H1 (cell line): ENCODE measurements around the gene CSNK1G2. TPM values are rescaled to one million over a fixed set of nuclear protein-coding genes. Genes with fewer than 3 reads are reported as not detected.

Experiments used
- CTCF ChIA-PET: fragments of 300-600 bp; sonication (Branson Sonifier 250); formaldehyde crosslinking; loops from one replicate; lab custom pipeline; 2021; ENCODE audit not compliant: partially characterized antibody; lab: Charles Lee
- POLR2A ChIA-PET: fragments of 300-600 bp; sonication (Branson Sonifier 250); formaldehyde crosslinking; loops from one replicate; lab custom pipeline; 2021; ENCODE audit warnings: inconsistent platforms; ENCODE audit not compliant: partially characterized antibody; lab: Charles Lee
- DNase-seq, 2 experiments: peaks; one replicate each; pipeline versions ENCODE4 v3.0.0 to v3.0.0-alpha.2; 2010 to 2022; ENCODE audit warnings: low spot score in 2 of 2, low read depth in 1 of 2, mixed read lengths in 1 of 2
- FAIRE-seq: peaks from 2 replicates; lab custom pipeline; 2011; peaks lifted over from hg19 to GRCh38; lab: Jason Lieb, UNC
- H2AFZ ChIP-seq: 2 replicates; pipeline ENCODE4 v1.8.1; 2012; ENCODE audit warnings: low read length, inconsistent platforms
- H2AK5ac ChIP-seq: 2 replicates; pipeline ENCODE4 v1.6.1; 2013; ENCODE audit warnings: low read depth, low read length
- H2BK120ac ChIP-seq: replicated peaks from 2 replicates; pipeline ENCODE3; 2013; ENCODE audit warnings: low read depth, low read length, inconsistent platforms
- H2BK12ac ChIP-seq: 2 replicates; pipeline ENCODE4 v1.6.1; 2013; ENCODE audit warnings: low read depth, low read length
- H2BK15ac ChIP-seq: 2 replicates; pipeline ENCODE4 v1.6.1; 2013; ENCODE audit warnings: low read length
- H2BK20ac ChIP-seq: 2 replicates; pipeline ENCODE4 v1.6.1; 2013; ENCODE audit warnings: low read length
- H2BK5ac ChIP-seq: 2 replicates; pipeline ENCODE4 v1.6.1; 2013; ENCODE audit warnings: low read depth, low read length
- H3K14ac ChIP-seq: 2 replicates; pipeline ENCODE4 v1.6.1; 2013; ENCODE audit warnings: inconsistent platforms; ENCODE audit not compliant: insufficient read length
- H3K18ac ChIP-seq: 2 replicates; pipeline ENCODE4 v1.6.1; 2013; ENCODE audit warnings: low read length; ENCODE audit errors: extremely low read depth
- H3K23ac ChIP-seq: 2 replicates; pipeline ENCODE4 v1.6.1; 2013; ENCODE audit warnings: inconsistent platforms; ENCODE audit not compliant: insufficient read length
- H3K23me2 ChIP-seq: 2 replicates; pipeline ENCODE4 v1.6.1; 2013; ENCODE audit warnings: low read depth, low read length
- H3K27ac ChIP-seq: 2 replicates; pipeline ENCODE4 v1.6.1; 2011; ENCODE audit warnings: low read depth, low read length, inconsistent platforms
- H3K27me3 ChIP-seq, 4 experiments: replicated peaks in 1 of 4; 1 replicate in 1 of 4; 2 replicates in 3 of 4; pipeline versions ENCODE4 v1.6.1 to v1.8.1; 2011 to 2013; ENCODE audit warnings: low read length in 3 of 4, mild to moderate bottlenecking in 3 of 4, inconsistent platforms in 2 of 4, mixed read lengths in 2 of 4, moderate library complexity in 1 of 4; ENCODE audit not compliant: control insufficient read depth in 3 of 4, insufficient read depth in 3 of 4; ENCODE audit errors: extremely low read depth in 1 of 4
- H3K36me3 ChIP-seq, 4 experiments: 2 replicates each; pipeline versions ENCODE4 v1.6.1 to v1.8.1; 2011 to 2013; ENCODE audit warnings: mild to moderate bottlenecking in 4 of 4, low read length in 3 of 4, moderate library complexity in 2 of 4, control low read depth in 1 of 4, inconsistent platforms in 1 of 4; ENCODE audit not compliant: insufficient read depth in 4 of 4, control insufficient read depth in 2 of 4
- H3K4ac ChIP-seq: replicated peaks from 2 replicates; pipeline ENCODE3; 2013; ENCODE audit warnings: low read length, low read depth, mixed read lengths, inconsistent platforms; ENCODE audit not compliant: insufficient read length
- H3K4me1 ChIP-seq, 4 experiments: replicated peaks in 1 of 4; 1 replicate in 1 of 4; 2 replicates in 3 of 4; pipeline versions ENCODE4 v1.6.1 to v1.8.1; 2011 to 2013; ENCODE audit warnings: low read length in 3 of 4, inconsistent platforms in 2 of 4, mixed read lengths in 1 of 4; ENCODE audit not compliant: insufficient read depth in 4 of 4, control insufficient read depth in 3 of 4
- H3K4me2 ChIP-seq, 2 experiments: 2 replicates each; pipeline versions ENCODE4 v1.6.1 to v1.8.1; 2011 to 2013; ENCODE audit warnings: low read depth in 2 of 2, low read length in 2 of 2, control low read depth in 1 of 2, inconsistent platforms in 1 of 2, mild to moderate bottlenecking in 1 of 2; ENCODE audit not compliant: insufficient read depth in 1 of 2
- H3K4me3 ChIP-seq, 4 experiments: fragments of 200-600, 300-600 bp in 1 of 4; sonication (generic), shearing (Covaris generic), sonication (Bioruptor Twin) in 1 of 4; 2 replicates each; pipeline versions ENCODE4 v1.5.1 to v1.8.1; 2011 to 2016; ENCODE audit warnings: low read length in 4 of 4, low read depth in 3 of 4, control low read depth in 2 of 4, inconsistent platforms in 2 of 4, mild to moderate bottlenecking in 2 of 4, mixed read lengths in 1 of 4, moderate library complexity in 1 of 4; ENCODE audit not compliant: insufficient read depth in 2 of 4; ENCODE audit errors: extremely low read depth in 1 of 4
- H3K56ac ChIP-seq: replicated peaks from 2 replicates; pipeline ENCODE3; 2013; ENCODE audit warnings: low read depth, mild to moderate bottlenecking, mixed read lengths, low read length, inconsistent platforms; ENCODE audit not compliant: insufficient read length
- H3K79me1 ChIP-seq: 2 replicates; pipeline ENCODE4 v1.6.1; 2013; ENCODE audit warnings: low read depth, low read length, control low read depth
- H3K79me2 ChIP-seq, 2 experiments: 2 replicates each; pipeline versions ENCODE4 v1.6.1 to v1.8.1; 2012 to 2013; ENCODE audit warnings: low read length in 2 of 2, mild to moderate bottlenecking in 2 of 2, inconsistent platforms in 1 of 2; ENCODE audit not compliant: insufficient read depth in 2 of 2, control insufficient read depth in 1 of 2
- H3K9ac ChIP-seq, 4 experiments: replicated peaks in 1 of 4; 1 replicate in 1 of 4; 2 replicates in 3 of 4; pipeline versions ENCODE4 v1.6.1 to v1.8.1; 2011 to 2013; ENCODE audit warnings: low read depth in 3 of 4, low read length in 3 of 4, control low read depth in 2 of 4, mild to moderate bottlenecking in 2 of 4, moderate library complexity in 2 of 4, inconsistent platforms in 1 of 4; ENCODE audit errors: extremely low read depth in 1 of 4
- H3K9me3 ChIP-seq, 2 experiments: 2 replicates each; pipeline versions ENCODE4 v1.6.1 to v1.8.1; 2012 to 2013; ENCODE audit warnings: mild to moderate bottlenecking in 2 of 2, moderate library complexity in 2 of 2, control low read depth in 1 of 2, inconsistent platforms in 1 of 2, low read depth in 1 of 2, low read length in 1 of 2, mixed read lengths in 1 of 2; ENCODE audit not compliant: insufficient read depth in 2 of 2
- H4K20me1 ChIP-seq, 2 experiments: replicated peaks in 1 of 2; 2 replicates each; pipeline versions ENCODE3 to v1.8.1; 2011 to 2013; ENCODE audit warnings: inconsistent platforms in 2 of 2, low read length in 2 of 2, mild to moderate bottlenecking in 1 of 2; ENCODE audit not compliant: insufficient read depth in 2 of 2, control insufficient read depth in 1 of 2
- H4K5ac ChIP-seq: 2 replicates; pipeline ENCODE4 v1.6.1; 2013; ENCODE audit warnings: low read length, low read depth, mixed read lengths, inconsistent platforms; ENCODE audit not compliant: insufficient read length
- H4K8ac ChIP-seq: 2 replicates; pipeline ENCODE4 v1.8.0; 2013; ENCODE audit warnings: mild to moderate bottlenecking, moderate library complexity, low read length, inconsistent platforms; ENCODE audit not compliant: insufficient read depth; ENCODE audit errors: extremely low read depth
- H4K91ac ChIP-seq: replicated peaks from 2 replicates; pipeline ENCODE3; 2013; ENCODE audit warnings: low read length, mixed read lengths, inconsistent platforms; ENCODE audit not compliant: insufficient read length
- ASH2L ChIP-seq: fragments of 200-600, 300-600 bp; sonication (generic); IDR thresholded peaks from one replicate; pipeline ENCODE4 v1.7.1; 2017; ENCODE audit warnings: low read length
- CTBP2 ChIP-seq: IDR thresholded peaks from 2 replicates; pipeline ENCODE4 v1.7.0; 2011; ENCODE audit warnings: borderline replicate concordance, mild to moderate bottlenecking, moderate library complexity, mixed read lengths, low read length; ENCODE audit not compliant: insufficient read depth, insufficient read length
- KDM1A ChIP-seq: fragments of 200-600, 300-600 bp; sonication (generic); IDR thresholded peaks from 2 replicates; pipeline ENCODE4 v1.7.1; 2016; ENCODE audit warnings: mild to moderate bottlenecking, low read length, borderline replicate concordance
- RAD21 ChIP-seq, 2 experiments: IDR thresholded peaks in 1 of 2; conservative IDR thresholded peaks in 1 of 2; 2 replicates each; pipeline ENCODE4 v1.6.1; 2011; ENCODE audit warnings: low read depth in 2 of 2, low read length in 2 of 2, improper control_type of control experiment in 1 of 2, inconsistent platforms in 1 of 2, mild to moderate bottlenecking in 1 of 2, moderate library complexity in 1 of 2
- RBBP5 ChIP-seq: IDR thresholded peaks from 2 replicates; pipeline ENCODE4 v1.7.1; 2012; ENCODE audit warnings: low read depth, mild to moderate bottlenecking, inconsistent platforms, low read length, moderate library complexity, borderline replicate concordance
- RNF2 ChIP-seq: fragments of 200-900, 300-1000 bp; sonication (generic); IDR thresholded peaks from 2 replicates; pipeline ENCODE4 v1.7.1; 2016; ENCODE audit warnings: borderline replicate concordance, low read depth, mild to moderate bottlenecking, antibody characterized with exemption, low read length; ENCODE audit not compliant: poor library complexity, severe bottlenecking; ENCODE audit errors: missing control alignments
- SIRT6 ChIP-seq: IDR thresholded peaks from one replicate; pipeline ENCODE4 v1.7.1; 2012; ENCODE audit warnings: low read length, inconsistent platforms
- SIX5 ChIP-seq: IDR thresholded peaks from 2 replicates; pipeline ENCODE4 v1.6.1; 2011; ENCODE audit warnings: mild to moderate bottlenecking, low read depth, low read length
- SP2 ChIP-seq: IDR thresholded peaks from 2 replicates; pipeline ENCODE4 v1.6.1; 2012; ENCODE audit warnings: mild to moderate bottlenecking, low read length, inconsistent platforms
- TEAD4 ChIP-seq: IDR thresholded peaks from 2 replicates; pipeline ENCODE4 v1.6.1; 2012; ENCODE audit warnings: low read depth, low read length, inconsistent platforms, mixed read lengths
- WGBS, 2 experiments: shearing (Covaris generic) in 1 of 2; methylation state at CpG; one replicate each; pipeline versions ENCODE4 v1.1.6 to v1.1.7; 2013 to 2015; ENCODE audit warnings: low lambda C conversion rate in 2 of 2, mixed read lengths in 2 of 2, inconsistent platforms in 1 of 2, low coverage in 1 of 2, missing lambda C conversion rate in 1 of 2; ENCODE audit not compliant: insufficient replicate concordance in 2 of 2, insufficient coverage in 1 of 2, insufficient read length in 1 of 2; ENCODE audit errors: extremely low coverage in 1 of 2, missing lambda C conversion rate in 1 of 2; 5-methylcytosine and 5-hydroxymethylcytosine counted together
- polyA plus RNA-seq, 7 experiments: library from polyadenylated mRNA; depleted of rRNA in 3 of 7; stranded (reverse) in 5 of 7; unstranded in 2 of 7; fragments of >200 nt in 5 of 7; fragments of 200-250 nt in 2 of 7; gene quantifications; 1 replicate in 5 of 7; 2 replicates in 1 of 7; 4 replicates in 1 of 7; pipeline versions ENCODE4 v1.2.1 to v1.2.3, GENCODE V29; 2011 to 2013; ENCODE audit warnings: missing spikeins in 2 of 7, mixed read lengths in 2 of 7
- total RNA-seq: library from RNA; stranded (reverse); fragmentation: NEBNext Ultra II Directional; extraction: Animal tissue kit (Norgen Biotek cat#: 25700); gene quantifications from 2 replicates; pipeline ENCODE4 v1.2.1, GENCODE V29; 2021
- TF ChIP-seq, protein P1 (sequence below), 3 experiments: IDR thresholded peaks; 1 replicate in 2 of 3; 2 replicates in 1 of 3; pipeline versions ENCODE4 v1.5.1 to v1.6.1; 2011; ENCODE audit warnings: low read length in 3 of 3, mild to moderate bottlenecking in 3 of 3, inconsistent platforms in 2 of 3, low read depth in 1 of 3, moderate library complexity in 1 of 3; ENCODE audit not compliant: insufficient read depth in 1 of 3; ENCODE audit errors: control extremely low read depth in 1 of 3

The CSNK1G2 gene
- total and polyA plus RNA-seq, 2 of the 8 experiments (the other 6 are each of a cell fraction or from before 2014, with no cell fraction given) = 99.5 to 130 TPM

DNA sequence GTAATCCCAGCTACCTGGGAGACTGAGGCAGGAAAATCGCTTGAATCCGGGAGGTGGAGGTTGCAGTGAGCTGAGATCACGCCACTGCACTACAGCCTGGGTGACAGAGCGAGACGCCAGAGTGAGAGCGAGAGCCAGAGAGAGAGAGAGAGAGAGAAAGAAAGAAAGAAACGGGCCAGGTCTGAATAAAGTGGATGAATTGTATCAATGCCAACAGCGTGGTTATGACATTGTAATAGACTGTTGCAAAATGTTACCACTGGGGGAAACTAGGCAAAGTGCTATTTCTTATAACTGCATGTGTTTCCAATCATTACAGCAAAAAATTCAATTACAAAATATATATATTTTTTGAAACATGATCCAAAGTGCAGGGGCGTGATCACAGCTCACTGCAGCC, 86.4 kb downstream of the CSNK1G2 start:
- Histone ChIP-seq H2BK5ac (no peak overlapping the region), H4K5ac (no peak overlapping the region), H2BK120ac (no peak overlapping the region), H3K56ac (no peak overlapping the region), H3K23ac (no peak overlapping the region), H2AK5ac (no peak overlapping the region), H3K36me3 (no peaks in the 10 kb centered on the region), H2BK12ac (no peak overlapping the region), H3K14ac (no peak overlapping the region), H2BK15ac (no peak overlapping the region), H3K9me3 (0 out of 4 replicates have a peak, but pooled peaks cover 2 to 3% of the 10 kb centered on the region in 2 experiments), H3K79me2 (no peaks in the 10 kb centered on the region), H4K91ac (no peak overlapping the region), H2AFZ (no peak overlapping the region), H3K4ac (no peak overlapping the region), H3K4me1 (peaks cover 0 to 5% (median 3%) of the 10 kb centered on the region in 4 experiments; a peak in 4 of 7 replicates), H3K27ac (no peak overlapping the region), H2BK20ac (no peak overlapping the region), H3K27me3 (no peaks in the 10 kb centered on the region), H4K8ac (no peak overlapping the region), H3K9ac (no peak overlapping the region), H3K4me2 (no peak overlapping the region), H3K18ac (no peak overlapping the region), H3K23me2 (no peaks in the 10 kb centered on the region), H3K4me3 (no peak overlapping the region), H4K20me1 (no peaks in the 10 kb centered on the region), H3K79me1 (no peaks in the 10 kb centered on the region)
- FAIRE-seq (no peak), DNase-seq (no peak)
- WGBS, 2 experiments = 90% methylated on average over 9 of the region's 9 CpGs; no CpG with 5 or more reads in 1 of the 2 experiments
- ChIA-PET POLR2A (interaction anchor here (27.5 kb wide), 1 partner anchor 23 kb away, joined by 524 read pairs; the partner anchor contains the start of gene MKNK2), CTCF (interaction anchor here (1.0 to 1.2 kb wide), 5 partner anchors 9 to 130 kb away, joined by 3 read pairs; no protein-coding TSS in a partner anchor)
- TF ChIP-seq KDM1A (no peak), SIX5 (no peak), CTBP2 (no peak), RNF2 (no peak), SP2 (no peak), SIRT6 (no peak), TEAD4 (no peak), RAD21 (IDR thresholded peaks at IDR 0.05 in 1 of 2, conservative IDR thresholded peaks at IDR 0.05 in 1 of 2; ENCODE audit: low read depth in 2 of 2, low read length in 2 of 2) (no peak), RBBP5 (no peak), ASH2L (no peak)
- TF ChIP-seq, protein P1, sequence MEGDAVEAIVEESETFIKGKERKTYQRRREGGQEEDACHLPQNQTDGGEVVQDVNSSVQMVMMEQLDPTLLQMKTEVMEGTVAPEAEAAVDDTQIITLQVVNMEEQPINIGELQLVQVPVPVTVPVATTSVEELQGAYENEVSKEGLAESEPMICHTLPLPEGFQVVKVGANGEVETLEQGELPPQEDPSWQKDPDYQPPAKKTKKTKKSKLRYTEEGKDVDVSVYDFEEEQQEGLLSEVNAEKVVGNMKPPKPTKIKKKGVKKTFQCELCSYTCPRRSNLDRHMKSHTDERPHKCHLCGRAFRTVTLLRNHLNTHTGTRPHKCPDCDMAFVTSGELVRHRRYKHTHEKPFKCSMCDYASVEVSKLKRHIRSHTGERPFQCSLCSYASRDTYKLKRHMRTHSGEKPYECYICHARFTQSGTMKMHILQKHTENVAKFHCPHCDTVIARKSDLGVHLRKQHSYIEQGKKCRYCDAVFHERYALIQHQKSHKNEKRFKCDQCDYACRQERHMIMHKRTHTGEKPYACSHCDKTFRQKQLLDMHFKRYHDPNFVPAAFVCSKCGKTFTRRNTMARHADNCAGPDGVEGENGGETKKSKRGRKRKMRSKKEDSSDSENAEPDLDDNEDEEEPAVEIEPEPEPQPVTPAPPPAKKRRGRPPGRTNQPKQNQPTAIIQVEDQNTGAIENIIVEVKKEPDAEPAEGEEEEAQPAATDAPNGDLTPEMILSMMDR (IDR thresholded peaks at IDR 0.05; ENCODE audit: control extremely low read depth in 1 of 3, insufficient read depth in 1 of 3, low read depth in 1 of 3, low read length in 3 of 3) = no peak
